GM19397 (cell line): ENCODE results near the gene SRP54.
A peak's percentile ranks its signal among the peaks of the same experiment; 100 is the strongest.
"Not testable (repeated sequence)": the region's sequence is repeated elsewhere in the genome, so short reads cannot be mapped to it uniquely, and the experiment has no call there.

Source experiments
- ATAC-seq: cut with Tn5 transposase; IDR thresholded peaks from one replicate; pipeline ENCODE4 v1.9.1; 2021; ENCODE audit warnings: mild to moderate bottlenecking, moderate library complexity; ENCODE audit not compliant: unreplicated experiment

SRP54 gene

DNA sequence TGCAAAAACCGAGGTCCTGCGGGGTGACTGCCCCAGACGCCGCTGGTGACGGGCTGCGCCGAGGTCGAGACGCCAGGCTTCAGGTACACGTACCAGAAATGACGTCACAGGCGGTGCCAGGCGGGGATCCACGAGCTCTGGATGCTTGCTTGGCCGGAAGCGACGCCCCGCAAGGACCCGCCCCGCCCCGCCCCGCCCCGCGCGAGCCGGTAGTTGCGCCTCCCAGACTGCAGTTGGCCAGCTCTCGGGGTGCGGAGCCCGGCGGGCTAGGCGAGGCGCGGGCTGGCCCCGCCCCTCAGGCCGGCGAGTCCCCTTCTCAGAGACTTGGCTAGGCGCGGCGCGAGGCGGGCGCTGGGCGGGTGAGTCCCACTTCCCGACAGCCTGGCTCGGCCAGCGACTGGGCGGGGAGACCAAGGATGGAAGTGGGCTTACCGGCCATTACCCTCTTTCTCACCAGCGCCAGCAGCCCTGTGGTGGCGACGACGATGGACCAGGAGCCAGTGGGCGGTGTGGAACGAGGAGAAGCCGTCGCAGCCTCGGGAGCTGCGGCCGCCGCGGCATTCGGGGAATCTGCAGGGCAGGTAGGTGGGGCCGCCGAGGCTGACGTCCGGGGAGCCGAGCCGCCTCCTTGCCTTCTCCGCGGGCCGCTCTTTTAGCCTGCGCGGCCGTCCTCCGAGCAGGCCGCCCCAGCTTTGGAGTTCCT, 63.4 kb downstream of the SRP54 start, which contains the start of gene FAM177A1:
Gene FAM177A1, plus strand, starts transcription at position 225 of the 703 bp plus-strand sequence. Its CDS starts 192 bp downstream, at position 417.
- peak; percentile 97 for ATAC-seq

DNA sequence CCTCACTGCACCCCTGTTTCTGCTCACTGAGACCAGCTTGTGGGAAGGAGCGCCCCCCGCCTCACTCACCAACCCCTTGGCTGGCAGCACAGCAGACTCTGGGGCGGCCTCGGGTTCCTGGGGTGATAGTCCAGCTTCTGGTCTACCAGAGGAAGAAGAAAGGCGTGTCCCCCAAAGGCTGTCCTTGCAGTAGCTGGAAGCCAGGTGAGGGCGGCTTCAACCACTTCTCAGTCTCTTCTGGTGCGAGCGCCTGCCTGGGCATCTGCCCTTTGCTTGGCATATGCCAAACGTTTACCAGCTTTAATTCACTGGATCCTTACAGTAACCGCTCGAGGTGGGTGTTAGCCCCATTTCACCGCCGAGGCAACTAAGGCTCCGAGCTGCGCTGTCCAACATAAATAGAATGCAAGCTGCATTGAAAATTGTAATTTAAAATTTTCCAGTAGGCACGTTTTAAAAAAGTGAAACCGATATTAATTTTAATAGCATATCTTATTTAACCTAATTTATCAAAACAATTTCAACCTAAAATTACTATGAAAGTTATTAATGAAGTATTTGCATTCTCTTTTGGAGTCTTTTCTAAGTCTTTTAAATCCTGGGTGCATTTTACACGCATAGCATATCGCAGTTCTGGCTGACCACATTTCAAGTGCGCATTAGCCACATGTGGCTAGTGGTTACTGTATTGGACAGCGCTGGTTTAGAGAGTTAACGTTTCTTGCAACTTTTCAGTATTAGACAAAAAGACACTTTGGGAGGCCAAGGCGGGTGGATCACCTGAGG, 64.2 kb downstream of the SRP54 start:
- ATAC-seq = no peak

GRCh38 chr14:35047976-35048513, 65.3 kb downstream of the SRP54 start:
- no peak for ATAC-seq

GRCh38 chr14:35050652-35051051, 67.9 kb downstream of the SRP54 start:
- ATAC-seq = no peak

DNA sequence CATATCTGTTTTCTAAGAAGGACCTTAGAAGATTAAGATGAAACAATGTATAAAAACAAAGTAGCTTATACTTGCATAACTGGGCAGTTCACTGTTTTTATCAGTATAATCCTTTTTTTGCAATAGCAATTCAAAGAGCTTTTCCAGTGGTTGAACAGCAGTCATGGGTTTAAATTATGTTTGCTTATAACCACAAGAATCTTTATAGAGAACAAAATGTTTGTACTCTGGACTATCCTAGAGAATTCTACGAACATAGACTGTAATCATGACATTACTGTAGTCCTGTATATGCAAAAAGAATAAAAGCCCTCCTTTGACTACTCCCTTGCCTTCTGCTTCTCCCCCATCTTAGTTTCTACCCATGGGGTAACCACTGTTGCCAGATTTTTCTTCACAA, 69.0 kb downstream of the SRP54 start:
- ATAC-seq = no peak

DNA sequence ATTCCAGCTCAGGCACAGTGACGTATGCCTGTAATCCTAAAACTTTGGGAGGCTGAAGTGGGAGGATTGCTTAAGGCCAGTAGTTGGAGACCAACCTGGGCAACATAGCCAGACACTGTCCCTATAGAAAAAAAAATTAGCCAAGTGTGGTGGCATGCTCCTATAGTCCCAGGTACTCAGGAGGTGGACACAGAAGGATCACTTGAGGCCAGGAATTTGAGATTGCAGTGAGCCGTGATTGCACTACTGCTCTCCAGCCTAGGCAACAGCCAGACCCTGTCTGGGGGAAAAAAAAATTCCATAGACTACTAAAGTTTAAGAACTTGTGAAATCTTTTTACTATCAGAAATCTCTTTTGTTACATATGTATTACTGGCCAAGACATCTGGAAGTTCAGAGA, 69.8 kb downstream of the SRP54 start:
- ATAC-seq = no peak

DNA sequence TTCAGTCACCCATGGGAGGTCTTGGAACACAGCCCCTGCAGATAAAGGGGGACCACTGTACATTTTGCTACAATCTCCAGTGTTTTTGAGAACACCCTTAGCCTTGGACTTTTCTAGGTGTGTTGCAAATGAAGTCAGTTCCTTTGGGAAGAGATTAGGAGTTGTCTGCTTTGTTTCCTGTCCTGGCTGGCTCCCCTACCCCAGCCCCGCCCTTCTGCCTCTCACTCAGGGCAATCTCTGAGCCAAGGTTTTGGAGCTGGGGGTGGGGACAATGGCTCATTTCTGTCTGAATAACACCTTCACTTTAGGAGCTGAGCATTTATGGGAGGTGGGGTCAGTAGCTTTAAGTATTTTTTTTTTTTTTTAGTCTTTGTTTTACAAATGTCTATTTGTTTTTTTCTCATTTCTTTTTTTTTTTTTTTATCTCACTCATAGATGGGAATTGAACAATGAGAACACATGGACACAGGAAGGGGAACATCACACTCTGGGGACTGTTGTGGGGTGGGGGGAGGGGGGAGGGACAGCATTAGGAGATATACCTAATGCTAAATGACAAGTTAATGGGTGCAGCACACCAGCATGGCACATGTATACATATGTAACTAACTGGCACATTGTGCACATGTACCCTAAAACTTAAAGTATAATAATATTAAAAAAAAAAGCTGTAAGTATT, 78.5 kb downstream of the SRP54 start:
- not testable (repeated sequence) for ATAC-seq

GRCh38 chr14:35065731-35066130, 82.9 kb downstream of the SRP54 start:
- not testable (repeated sequence) for ATAC-seq

GRCh38 chr14:35068238-35069012, 85.6 kb downstream of the SRP54 start:
- ATAC-seq = no peak

DNA sequence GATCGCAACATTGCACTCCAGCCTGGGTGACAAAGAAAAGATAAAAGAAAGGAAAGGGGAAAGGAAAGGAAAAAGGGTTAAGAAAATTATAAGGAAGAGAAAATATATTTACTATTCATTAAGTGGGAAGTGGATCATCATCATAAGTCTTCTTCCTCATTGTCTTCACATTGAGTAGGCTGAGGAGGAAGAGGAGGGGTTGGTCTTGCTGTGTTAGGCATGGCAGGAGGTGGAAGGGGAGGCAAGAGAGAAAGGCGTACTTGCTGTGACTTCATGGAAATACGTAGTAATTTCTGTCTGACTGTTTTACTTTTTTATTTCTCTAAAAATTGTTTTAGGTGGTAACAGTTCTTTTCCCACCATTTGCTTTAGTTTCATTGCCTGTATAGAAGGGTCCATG, 89.4 kb downstream of the SRP54 start:
- ATAC-seq = no peak

DNA sequence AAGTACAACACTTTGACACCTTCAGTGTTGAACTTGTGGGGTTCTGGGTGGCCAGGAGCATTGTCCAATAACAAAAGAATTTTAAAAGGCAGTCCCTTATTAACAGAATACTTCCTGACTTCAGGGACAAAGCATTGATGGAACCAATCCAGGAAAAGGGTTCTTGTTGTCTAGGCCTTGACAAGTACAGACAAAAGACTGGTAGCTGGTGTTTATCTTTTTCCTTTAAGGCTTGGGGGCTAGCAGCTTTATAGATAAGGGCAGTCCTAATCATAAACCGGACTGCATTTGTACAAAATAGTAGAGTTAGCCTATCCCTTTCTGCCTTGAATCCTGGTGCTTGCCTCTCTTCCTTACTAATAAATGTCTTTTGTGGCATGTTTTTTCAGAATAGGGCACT, 90.7 kb downstream of the SRP54 start:
- ATAC-seq = no peak

- ATAC-seq = no peak
These were observed 95.3 kb downstream of the SRP54 start for GRCh38 chr14:35078082-35078481.
